Progenitor cell of endocrine pancreas (in vitro differentiated cells): ENCODE data around the gene CDK8. TPM values are rescaled to one million over a fixed set of nuclear protein-coding genes. Genes with fewer than 3 reads are reported as not detected.

Source experiments
- DNase-seq: peaks from one replicate; pipeline ENCODE4 v3.0.0; 2021; ENCODE audit warnings: low spot score; ENCODE audit not compliant: unreplicated experiment
- H3K27ac Mint-ChIP-seq: 2 replicates; pipeline ENCODE4 v1.8.0; 2021; ENCODE audit warnings: mild to moderate bottlenecking, moderate library complexity, mixed read lengths
- H3K27me3 Mint-ChIP-seq: 2 replicates; pipeline ENCODE4 v1.8.0; 2021; ENCODE audit warnings: mixed read lengths
- H3K36me3 Mint-ChIP-seq: 2 replicates; pipeline ENCODE4 v1.8.0; 2022; ENCODE audit warnings: mixed read lengths; ENCODE audit not compliant: insufficient read depth
- H3K4me1 Mint-ChIP-seq: 2 replicates; pipeline ENCODE4 v1.8.0; 2021; ENCODE audit warnings: low read depth, mixed read lengths
- H3K4me3 Mint-ChIP-seq: 2 replicates; pipeline ENCODE4 v1.8.0; 2021; ENCODE audit warnings: low read depth, mild to moderate bottlenecking, moderate library complexity, mixed read lengths
- H3K9me3 Mint-ChIP-seq: 2 replicates; pipeline ENCODE4 v1.8.0; 2021; ENCODE audit warnings: low read depth, mixed read lengths
- long read RNA-seq: library from polyadenylated mRNA; unstranded; transcript quantifications from one replicate; pipeline ENCODE4 v2.0.0, GENCODE V29; 2020
- total RNA-seq: library from RNA; stranded (reverse); gene quantifications from 2 replicates; pipeline ENCODE4 v1.2.1, GENCODE V29; 2021
- TF ChIP-seq, protein P1 (sequence below): fragments of 200-600 bp; sonication (generic); IDR thresholded peaks from one replicate; pipeline ENCODE4 v1.5.0; 2021; ENCODE audit warnings: antibody characterized with exemption, mild to moderate bottlenecking; ENCODE audit not compliant: unreplicated experiment

CDK8 gene
- total RNA-seq = 26.9 and 31.7 TPM in 2 replicates
- long read RNA-seq, partial matches to known transcripts = 2 of 9 reads
- long read RNA-seq, other reads (novel, unspliced or antisense) = 5 of 9 reads

- Mint-ChIP-seq H3K27me3 (no peaks in the 10 kb centered on the region), H3K9me3 (no peaks in the 10 kb centered on the region), H3K27ac (peak within 1 kb of the TSS; percentile 94), H3K4me1 (peaks cover 32% of the 10 kb centered on the region), H3K4me3 (peak within 1 kb of the TSS; percentile 94), H3K36me3 (no peaks in the 10 kb centered on the region)
- DNase-seq = peak; percentile 73
- TF ChIP-seq, protein P1, sequence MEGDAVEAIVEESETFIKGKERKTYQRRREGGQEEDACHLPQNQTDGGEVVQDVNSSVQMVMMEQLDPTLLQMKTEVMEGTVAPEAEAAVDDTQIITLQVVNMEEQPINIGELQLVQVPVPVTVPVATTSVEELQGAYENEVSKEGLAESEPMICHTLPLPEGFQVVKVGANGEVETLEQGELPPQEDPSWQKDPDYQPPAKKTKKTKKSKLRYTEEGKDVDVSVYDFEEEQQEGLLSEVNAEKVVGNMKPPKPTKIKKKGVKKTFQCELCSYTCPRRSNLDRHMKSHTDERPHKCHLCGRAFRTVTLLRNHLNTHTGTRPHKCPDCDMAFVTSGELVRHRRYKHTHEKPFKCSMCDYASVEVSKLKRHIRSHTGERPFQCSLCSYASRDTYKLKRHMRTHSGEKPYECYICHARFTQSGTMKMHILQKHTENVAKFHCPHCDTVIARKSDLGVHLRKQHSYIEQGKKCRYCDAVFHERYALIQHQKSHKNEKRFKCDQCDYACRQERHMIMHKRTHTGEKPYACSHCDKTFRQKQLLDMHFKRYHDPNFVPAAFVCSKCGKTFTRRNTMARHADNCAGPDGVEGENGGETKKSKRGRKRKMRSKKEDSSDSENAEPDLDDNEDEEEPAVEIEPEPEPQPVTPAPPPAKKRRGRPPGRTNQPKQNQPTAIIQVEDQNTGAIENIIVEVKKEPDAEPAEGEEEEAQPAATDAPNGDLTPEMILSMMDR = no peak
Observed at GRCh38 chr13:26253787-26254582, at the start of gene CDK8. Gene CDK8 (plus strand): TSS chr13:26254129. CDS start chr13:26254642, 513 bp downstream.

GRCh38 chr13:26208287-26208686, 45.6 kb upstream of the CDK8 start:
- Mint-ChIP-seq H3K36me3 (peaks cover 6% of the 10 kb centered on the region), H3K9me3 (no peaks in the 10 kb centered on the region), H3K27ac (no peak overlapping the region), H3K4me1 (no peaks in the 10 kb centered on the region), H3K4me3 (no peak overlapping the region), H3K27me3 (no peaks in the 10 kb centered on the region)
- DNase-seq = no peak
- TF ChIP-seq, protein P1 = no peak

- TF ChIP-seq, protein P1 = no peak
- H3K27ac Mint-ChIP-seq = no peak overlapping the region
- no peaks in the 10 kb centered on the region for H3K4me1 Mint-ChIP-seq
- H3K4me3 Mint-ChIP-seq = no peak overlapping the region
- H3K27me3 Mint-ChIP-seq = no peaks in the 10 kb centered on the region
- H3K36me3 Mint-ChIP-seq = peaks cover 24% of the 10 kb centered on the region
- H3K9me3 Mint-ChIP-seq = no peaks in the 10 kb centered on the region
- DNase-seq = no peak
Observed at GRCh38 chr13:26213345-26213744, 40.6 kb upstream of the CDK8 start.

- Mint-ChIP-seq H3K9me3 (no peaks in the 10 kb centered on the region), H3K4me3 (no peak overlapping the region), H3K4me1 (no peaks in the 10 kb centered on the region), H3K27me3 (no peaks in the 10 kb centered on the region), H3K27ac (no peak overlapping the region), H3K36me3 (peaks cover 25% of the 10 kb centered on the region)
- DNase-seq = no peak
- TF ChIP-seq, protein P1 = no peak
Observed at GRCh38 chr13:26213982-26214381, 39.9 kb upstream of the CDK8 start.

DNA sequence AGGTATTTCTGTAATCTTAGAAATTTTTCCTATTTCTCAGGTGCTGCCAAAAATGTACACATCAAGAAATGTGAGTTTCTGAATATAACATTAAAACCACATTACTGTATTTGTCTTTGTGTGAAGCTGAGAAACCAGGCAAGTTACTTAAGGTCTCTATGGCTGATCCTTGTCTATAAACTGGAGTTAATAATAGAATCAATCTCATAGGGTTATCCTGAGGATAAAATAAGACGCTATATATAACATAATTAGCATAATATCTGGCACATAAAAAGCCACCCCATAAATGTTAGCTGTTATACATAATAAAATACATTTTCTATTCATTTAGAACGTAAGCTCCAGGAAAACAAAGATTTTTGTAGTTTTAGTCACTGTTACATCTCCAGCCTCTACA, 37.9 kb upstream of the CDK8 start:
- no peaks in the 10 kb centered on the region for H3K27me3 Mint-ChIP-seq
- H3K4me3 Mint-ChIP-seq = no peak overlapping the region
- H3K9me3 Mint-ChIP-seq = no peaks in the 10 kb centered on the region
- H3K27ac Mint-ChIP-seq = no peak overlapping the region
- H3K4me1 Mint-ChIP-seq = peaks cover 11% of the 10 kb centered on the region
- DNase-seq = no peak
- TF ChIP-seq, protein P1 = no peak
- peaks cover 31% of the 10 kb centered on the region for H3K36me3 Mint-ChIP-seq
